Measurements from ENCODE around the gene DNAH8. TPM values are rescaled to one million over a fixed set of nuclear protein-coding genes. Genes with fewer than 3 reads are reported as not detected.

The DNAH8 gene
- total and polyA plus RNA-seq, 2 donors (not counting 3 experiments of a cell fraction or from before 2014, with no cell fraction given): 0.29 to 0.61 TPM

DNA sequence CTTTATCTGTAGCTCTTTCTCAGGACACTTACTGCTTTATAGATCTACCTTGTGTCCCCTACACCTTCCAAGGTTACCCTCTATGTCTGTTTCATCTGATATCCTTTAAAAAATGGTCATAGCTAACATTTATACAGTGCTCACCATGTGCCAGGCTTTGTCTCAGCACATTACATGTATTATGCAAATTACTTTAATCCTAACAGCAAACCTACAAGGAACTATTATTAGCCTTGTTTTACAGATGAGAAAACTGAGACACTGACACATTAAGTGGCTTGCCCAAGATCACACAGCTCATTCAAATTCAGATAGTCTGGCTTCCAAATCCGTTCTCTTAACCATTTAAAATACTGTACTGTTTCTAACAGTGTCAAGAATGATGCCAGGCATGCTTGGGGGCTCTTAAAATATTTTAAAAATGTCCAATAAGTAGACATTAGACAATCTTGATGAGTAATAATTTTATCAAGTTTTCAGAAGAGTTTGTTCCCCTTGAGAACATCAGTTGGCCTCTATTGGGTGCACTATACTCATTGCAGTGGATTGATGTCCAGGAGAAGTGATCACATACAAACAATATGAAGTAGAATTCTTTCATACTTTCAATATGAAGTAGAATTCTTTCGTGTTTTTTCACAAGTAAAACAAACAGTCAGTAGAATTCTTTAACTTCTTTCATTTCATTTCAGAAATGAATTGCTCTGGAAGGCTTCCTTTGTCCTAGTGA lies 69.6 kb downstream of the DNAH8 start:
- no peak for TF ChIP-seq FOS (IDR thresholded peaks at IDR 0.05; ENCODE audit: borderline replicate concordance, insufficient read depth, low read length)
- TF ChIP-seq JUN (IDR thresholded peaks at IDR 0.05; ENCODE audit: borderline replicate concordance, insufficient read depth, insufficient read length, low read depth): no peak
- no peak for TF ChIP-seq GATA2 (IDR thresholded peaks at IDR 0.05; ENCODE audit: insufficient read depth, insufficient read length, low read depth, low read length)
- no peak for TF ChIP-seq MYC (IDR thresholded peaks at IDR 0.05; ENCODE audit: low read depth, low read length)
- TF ChIP-seq, protein P1, sequence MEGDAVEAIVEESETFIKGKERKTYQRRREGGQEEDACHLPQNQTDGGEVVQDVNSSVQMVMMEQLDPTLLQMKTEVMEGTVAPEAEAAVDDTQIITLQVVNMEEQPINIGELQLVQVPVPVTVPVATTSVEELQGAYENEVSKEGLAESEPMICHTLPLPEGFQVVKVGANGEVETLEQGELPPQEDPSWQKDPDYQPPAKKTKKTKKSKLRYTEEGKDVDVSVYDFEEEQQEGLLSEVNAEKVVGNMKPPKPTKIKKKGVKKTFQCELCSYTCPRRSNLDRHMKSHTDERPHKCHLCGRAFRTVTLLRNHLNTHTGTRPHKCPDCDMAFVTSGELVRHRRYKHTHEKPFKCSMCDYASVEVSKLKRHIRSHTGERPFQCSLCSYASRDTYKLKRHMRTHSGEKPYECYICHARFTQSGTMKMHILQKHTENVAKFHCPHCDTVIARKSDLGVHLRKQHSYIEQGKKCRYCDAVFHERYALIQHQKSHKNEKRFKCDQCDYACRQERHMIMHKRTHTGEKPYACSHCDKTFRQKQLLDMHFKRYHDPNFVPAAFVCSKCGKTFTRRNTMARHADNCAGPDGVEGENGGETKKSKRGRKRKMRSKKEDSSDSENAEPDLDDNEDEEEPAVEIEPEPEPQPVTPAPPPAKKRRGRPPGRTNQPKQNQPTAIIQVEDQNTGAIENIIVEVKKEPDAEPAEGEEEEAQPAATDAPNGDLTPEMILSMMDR (IDR thresholded peaks at IDR 0.05; ENCODE audit: extremely low read depth in 1 of 2, insufficient read depth in 1 of 2, low read depth in 1 of 2, low read length in 2 of 2): no peak
- TF ChIP-seq, protein P2, sequence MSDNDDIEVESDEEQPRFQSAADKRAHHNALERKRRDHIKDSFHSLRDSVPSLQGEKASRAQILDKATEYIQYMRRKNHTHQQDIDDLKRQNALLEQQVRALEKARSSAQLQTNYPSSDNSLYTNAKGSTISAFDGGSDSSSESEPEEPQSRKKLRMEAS (IDR thresholded peaks at IDR 0.05; ENCODE audit: insufficient read depth, insufficient read length): no peak
- no peak for TF ChIP-seq EZH2 (IDR thresholded peaks at IDR 0.05; ENCODE audit: borderline replicate concordance, low read depth, low read length, severe bottlenecking)
- TF ChIP-seq POLR2A (IDR thresholded peaks at IDR 0.05; ENCODE audit: low read depth, low read length): no peak
- TF ChIP-seq POLR2AphosphoS5 (IDR thresholded peaks at IDR 0.05; ENCODE audit: insufficient read depth, low read depth, low read length): no peak
- no peak overlapping the region for H3K4me3 ChIP-seq (replicated peaks in 1 of 3; ENCODE audit: insufficient read depth in 1 of 3, low read depth in 1 of 3, low read length in 3 of 3)
- FAIRE-seq: no peak
- H2AFZ ChIP-seq (ENCODE audit: low read depth, low read length): peak overlapping the region; percentile 43
- H3K4me1 ChIP-seq (ENCODE audit: control insufficient read depth, extremely low read depth, insufficient read depth, low read length): peaks cover 44% of the 10 kb centered on the region
- no peaks in the 10 kb centered on the region for H3K9me3 ChIP-seq (replicated peaks; ENCODE audit: control insufficient read depth, insufficient read depth, low read length)
- POLR2A ChIA-PET: no interaction called here
- BruUV-seq (replicated peaks): no TSS peak
- peak; percentile 16 for DNase-seq (ENCODE audit: low read depth, low spot score)
- no peak overlapping the region for H3K9ac ChIP-seq (replicated peaks; ENCODE audit: extremely low read depth, insufficient read depth, low read length)
- H3K27me3 ChIP-seq (ENCODE audit: control insufficient read depth in 2 of 2, insufficient read depth in 2 of 2, low read length in 2 of 2): no peaks in the 10 kb centered on the region
- no peak overlapping the region for H3K4me2 ChIP-seq (ENCODE audit: insufficient read depth, low read length)
- H3K36me3 ChIP-seq (ENCODE audit: control insufficient read depth in 2 of 2, extremely low read depth in 1 of 2, insufficient read depth in 2 of 2, low read length in 2 of 2): no peaks in the 10 kb centered on the region
- no peaks in the 10 kb centered on the region for H3K79me2 ChIP-seq (ENCODE audit: control insufficient read depth, insufficient read depth, low read length)
- CTCF ChIA-PET: interaction anchor here (0.7 to 6.5 kb wide), 7 partner anchors 9 to 29 kb away, joined by 3 to 55 read pairs (median 3); no protein-coding TSS in a partner anchor
- H3K9me1 ChIP-seq (replicated peaks; ENCODE audit: control insufficient read depth, extremely low read depth, insufficient read depth, low read length): no peaks in the 10 kb centered on the region
- dilution Hi-C loops (cut with MboI; ENCODE audit: extremely low pct_ligation_motif_present, low sequenced_read_pairs): no loop called here
- intact Hi-C loops (cut with micrococcal nuclease): no loop called here
- H4K20me1 ChIP-seq (replicated peaks; ENCODE audit: control insufficient read depth, extremely low read depth, insufficient read depth, low read length): no peaks in the 10 kb centered on the region
- no peak overlapping the region for H3K27ac ChIP-seq (ENCODE audit: insufficient read depth, low read depth, low read length)
